ENCODE measurements around the gene SUSD6. TPM values are rescaled to one million over a fixed set of nuclear protein-coding genes. Genes with fewer than 3 reads are reported as not detected.

SUSD6 gene
- polyA plus RNA-seq, 1 of the 3 experiments (the other 2 are of a cell fraction) = 8.5 TPM

DNA sequence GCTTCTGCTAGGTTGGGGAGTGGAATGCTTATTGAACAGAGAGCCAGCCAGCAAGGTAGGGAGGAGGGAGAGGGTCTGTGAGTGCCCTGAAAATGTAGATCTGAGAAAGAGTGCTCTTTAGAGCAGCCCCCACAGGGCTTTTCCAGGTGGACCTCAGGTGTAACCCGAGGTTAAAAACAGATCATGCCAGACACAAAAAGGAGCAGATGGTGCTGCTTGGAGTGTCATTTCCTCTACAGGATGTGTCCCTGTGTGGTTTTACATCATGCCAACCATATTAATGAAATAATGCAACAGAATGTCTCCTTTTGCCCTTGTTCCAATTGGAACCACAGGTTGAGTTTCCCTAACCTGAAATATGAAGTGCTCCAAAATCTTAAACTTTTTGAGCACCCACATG is 6.4 kb downstream of the SUSD6 start:
- H3K36me3 ChIP-seq (replicated peaks in 1 of 2; ENCODE audit: control insufficient read depth in 1 of 2, insufficient read depth in 2 of 2, low read length in 1 of 2) = no peaks in the 10 kb centered on the region
- no peak overlapping the region for H2AFZ ChIP-seq (ENCODE audit: low read depth)
- ChIA-PET CTCF (interaction anchor here (0.9 kb wide), 1 partner anchor 109 kb away, joined by 3 read pairs; no protein-coding TSS in a partner anchor), POLR2A (no interaction called here)
- peaks cover 12 to 19% of the 10 kb centered on the region in 2 experiments; a peak in 3 of 4 replicates for H3K4me1 ChIP-seq (ENCODE audit: control insufficient read depth in 1 of 2, insufficient read depth in 2 of 2, low read depth in 1 of 2, low read length in 1 of 2)
- no peak overlapping the region for H3K27ac ChIP-seq (ENCODE audit: low read depth in 2 of 2, low read length in 1 of 2)
- peaks cover 75% of the 10 kb centered on the region for H3K79me2 ChIP-seq (ENCODE audit: insufficient read depth)
- no peak overlapping the region for H3K4me3 ChIP-seq (ENCODE audit: low read depth in 2 of 2, low read length in 1 of 2)
- TF ChIP-seq, protein P1, sequence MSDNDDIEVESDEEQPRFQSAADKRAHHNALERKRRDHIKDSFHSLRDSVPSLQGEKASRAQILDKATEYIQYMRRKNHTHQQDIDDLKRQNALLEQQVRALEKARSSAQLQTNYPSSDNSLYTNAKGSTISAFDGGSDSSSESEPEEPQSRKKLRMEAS (IDR thresholded peaks at IDR 0.05; ENCODE audit: low read depth) = no peak
- no peak for TF ChIP-seq TCF12 (IDR thresholded peaks at IDR 0.05)
- TF ChIP-seq, protein P2, sequence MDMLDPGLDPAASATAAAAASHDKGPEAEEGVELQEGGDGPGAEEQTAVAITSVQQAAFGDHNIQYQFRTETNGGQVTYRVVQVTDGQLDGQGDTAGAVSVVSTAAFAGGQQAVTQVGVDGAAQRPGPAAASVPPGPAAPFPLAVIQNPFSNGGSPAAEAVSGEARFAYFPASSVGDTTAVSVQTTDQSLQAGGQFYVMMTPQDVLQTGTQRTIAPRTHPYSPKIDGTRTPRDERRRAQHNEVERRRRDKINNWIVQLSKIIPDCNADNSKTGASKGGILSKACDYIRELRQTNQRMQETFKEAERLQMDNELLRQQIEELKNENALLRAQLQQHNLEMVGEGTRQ (IDR thresholded peaks at IDR 0.05; ENCODE audit: borderline replicate concordance, low read depth, low read length) = no peak
- no peak for TF ChIP-seq ELF1 (IDR thresholded peaks at IDR 0.05)
- TF ChIP-seq NRF1 (IDR thresholded peaks at IDR 0.05; ENCODE audit: low read depth, low read length) = no peak
- no peak for TF ChIP-seq EZH2phosphoT487 (IDR thresholded peaks at IDR 0.05; ENCODE audit: borderline replicate concordance, low read depth)
- no peak for TF ChIP-seq JUND (IDR thresholded peaks at IDR 0.05)
- TF ChIP-seq MXI1 (IDR thresholded peaks at IDR 0.05; ENCODE audit: low read depth, low read length) = no peak
- no peak for TF ChIP-seq SIN3A (IDR thresholded peaks at IDR 0.05; ENCODE audit: borderline replicate concordance, low read depth, low read length)
- TF ChIP-seq GATA2 (CRISPR knock-in tag; IDR thresholded peaks at IDR 0.05) = no peak
- no peak for TF ChIP-seq FOSL2 (IDR thresholded peaks at IDR 0.05; ENCODE audit: borderline replicate concordance, low read depth)
- TF ChIP-seq, protein P3, sequence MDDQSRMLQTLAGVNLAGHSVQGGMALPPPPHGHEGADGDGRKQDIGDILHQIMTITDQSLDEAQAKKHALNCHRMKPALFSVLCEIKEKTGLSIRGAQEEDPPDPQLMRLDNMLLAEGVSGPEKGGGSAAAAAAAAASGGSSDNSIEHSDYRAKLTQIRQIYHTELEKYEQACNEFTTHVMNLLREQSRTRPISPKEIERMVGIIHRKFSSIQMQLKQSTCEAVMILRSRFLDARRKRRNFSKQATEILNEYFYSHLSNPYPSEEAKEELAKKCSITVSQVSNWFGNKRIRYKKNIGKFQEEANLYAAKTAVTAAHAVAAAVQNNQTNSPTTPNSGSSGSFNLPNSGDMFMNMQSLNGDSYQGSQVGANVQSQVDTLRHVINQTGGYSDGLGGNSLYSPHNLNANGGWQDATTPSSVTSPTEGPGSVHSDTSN (IDR thresholded peaks at IDR 0.05) = no peak
- TF ChIP-seq, protein P4, sequence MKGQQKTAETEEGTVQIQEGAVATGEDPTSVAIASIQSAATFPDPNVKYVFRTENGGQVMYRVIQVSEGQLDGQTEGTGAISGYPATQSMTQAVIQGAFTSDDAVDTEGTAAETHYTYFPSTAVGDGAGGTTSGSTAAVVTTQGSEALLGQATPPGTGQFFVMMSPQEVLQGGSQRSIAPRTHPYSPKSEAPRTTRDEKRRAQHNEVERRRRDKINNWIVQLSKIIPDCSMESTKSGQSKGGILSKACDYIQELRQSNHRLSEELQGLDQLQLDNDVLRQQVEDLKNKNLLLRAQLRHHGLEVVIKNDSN (IDR thresholded peaks at IDR 0.05; ENCODE audit: borderline replicate concordance, low read depth) = no peak
- no peaks in the 10 kb centered on the region for H3K27me3 ChIP-seq (ENCODE audit: insufficient read depth)
- H3K9me2 ChIP-seq = no peaks in the 10 kb centered on the region
- H3F3A ChIP-seq (replicated peaks; ENCODE audit: insufficient read depth) = peaks cover 11% of the 10 kb centered on the region
- 57% methylated on average over 1 of the region's 1 CpG for WGBS (ENCODE audit: low lambda C conversion rate)
- H3K9ac ChIP-seq = no peak overlapping the region
- no peaks in the 10 kb centered on the region for H4K20me1 ChIP-seq (ENCODE audit: insufficient read depth)
- no peak for DNase-seq
- no peak overlapping the region for H3K4me2 ChIP-seq
- H3K9me3 ChIP-seq = no peaks in the 10 kb centered on the region

DNA sequence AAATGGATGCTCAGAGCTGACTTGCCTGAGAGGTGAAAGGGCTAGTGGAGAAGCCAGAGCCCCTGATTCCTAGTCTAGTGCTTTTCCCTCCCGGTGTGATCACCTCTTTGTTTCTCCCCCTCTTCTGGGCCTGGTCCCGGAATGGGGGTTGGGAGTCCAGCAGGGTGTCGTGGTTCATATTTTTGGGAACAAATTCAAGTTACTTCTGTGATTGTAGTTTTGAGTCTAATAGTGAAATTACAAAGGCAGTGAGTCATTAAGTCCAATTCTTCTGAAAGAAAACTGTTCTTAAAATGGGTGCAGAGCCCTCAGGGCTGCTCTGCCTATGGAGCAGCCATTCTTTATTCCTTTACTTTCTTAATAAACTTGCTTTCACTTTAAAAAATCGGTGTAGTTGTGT is 7.6 kb downstream of the SUSD6 start:
- TF ChIP-seq SIN3A (IDR thresholded peaks at IDR 0.05; ENCODE audit: borderline replicate concordance, low read depth, low read length) (no peak), RXRA (IDR thresholded peaks at IDR 0.05; ENCODE audit: borderline replicate concordance, low read depth) (no peak)
- TF ChIP-seq, protein P5, sequence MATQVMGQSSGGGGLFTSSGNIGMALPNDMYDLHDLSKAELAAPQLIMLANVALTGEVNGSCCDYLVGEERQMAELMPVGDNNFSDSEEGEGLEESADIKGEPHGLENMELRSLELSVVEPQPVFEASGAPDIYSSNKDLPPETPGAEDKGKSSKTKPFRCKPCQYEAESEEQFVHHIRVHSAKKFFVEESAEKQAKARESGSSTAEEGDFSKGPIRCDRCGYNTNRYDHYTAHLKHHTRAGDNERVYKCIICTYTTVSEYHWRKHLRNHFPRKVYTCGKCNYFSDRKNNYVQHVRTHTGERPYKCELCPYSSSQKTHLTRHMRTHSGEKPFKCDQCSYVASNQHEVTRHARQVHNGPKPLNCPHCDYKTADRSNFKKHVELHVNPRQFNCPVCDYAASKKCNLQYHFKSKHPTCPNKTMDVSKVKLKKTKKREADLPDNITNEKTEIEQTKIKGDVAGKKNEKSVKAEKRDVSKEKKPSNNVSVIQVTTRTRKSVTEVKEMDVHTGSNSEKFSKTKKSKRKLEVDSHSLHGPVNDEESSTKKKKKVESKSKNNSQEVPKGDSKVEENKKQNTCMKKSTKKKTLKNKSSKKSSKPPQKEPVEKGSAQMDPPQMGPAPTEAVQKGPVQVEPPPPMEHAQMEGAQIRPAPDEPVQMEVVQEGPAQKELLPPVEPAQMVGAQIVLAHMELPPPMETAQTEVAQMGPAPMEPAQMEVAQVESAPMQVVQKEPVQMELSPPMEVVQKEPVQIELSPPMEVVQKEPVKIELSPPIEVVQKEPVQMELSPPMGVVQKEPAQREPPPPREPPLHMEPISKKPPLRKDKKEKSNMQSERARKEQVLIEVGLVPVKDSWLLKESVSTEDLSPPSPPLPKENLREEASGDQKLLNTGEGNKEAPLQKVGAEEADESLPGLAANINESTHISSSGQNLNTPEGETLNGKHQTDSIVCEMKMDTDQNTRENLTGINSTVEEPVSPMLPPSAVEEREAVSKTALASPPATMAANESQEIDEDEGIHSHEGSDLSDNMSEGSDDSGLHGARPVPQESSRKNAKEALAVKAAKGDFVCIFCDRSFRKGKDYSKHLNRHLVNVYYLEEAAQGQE (IDR thresholded peaks at IDR 0.05; ENCODE audit: low read depth, low read length) = no peak
- Histone ChIP-seq H3K4me3 (ENCODE audit: low read depth in 2 of 2, low read length in 1 of 2) (no peak overlapping the region), H3K36me3 (replicated peaks in 1 of 2; ENCODE audit: control insufficient read depth in 1 of 2, insufficient read depth in 2 of 2, low read length in 1 of 2) (no peaks in the 10 kb centered on the region), H3K27me3 (ENCODE audit: insufficient read depth) (no peaks in the 10 kb centered on the region), H3K4me1 (ENCODE audit: control insufficient read depth in 1 of 2, insufficient read depth in 2 of 2, low read depth in 1 of 2, low read length in 1 of 2) (peaks cover 12% of the 10 kb centered on the region in 2 experiments; a peak in 3 of 4 replicates), H3F3A (replicated peaks; ENCODE audit: insufficient read depth) (peaks cover 11% of the 10 kb centered on the region), H3K9ac (no peak overlapping the region), H3K79me2 (ENCODE audit: insufficient read depth) (peaks cover 66% of the 10 kb centered on the region), H2AFZ (ENCODE audit: low read depth) (no peak overlapping the region), H3K9me3 (no peaks in the 10 kb centered on the region), H3K9me2 (no peaks in the 10 kb centered on the region), H3K4me2 (peak overlapping the region; percentile 22; the same call in 1 of the 2 replicates), H4K20me1 (ENCODE audit: insufficient read depth) (no peaks in the 10 kb centered on the region), H3K27ac (ENCODE audit: low read depth in 2 of 2, low read length in 1 of 2) (no peak overlapping the region)
- ChIA-PET CTCF (no interaction called here), POLR2A (no interaction called here)
- no peak for DNase-seq
- WGBS (ENCODE audit: low lambda C conversion rate) = 69% methylated on average over 4 of the region's 4 CpGs
